NCI-H1694 (cell line): ENCODE measurements around the gene CD164.
"Not testable (repeated sequence)": the region's sequence is repeated elsewhere in the genome, so short reads cannot be mapped to it uniquely, and the experiment has no call there.

Experiments
- DNase-seq: peaks from one replicate; lab custom pipeline; 2025; lab: John Stamatoyannopoulos, UW

The CD164 gene

DNA sequence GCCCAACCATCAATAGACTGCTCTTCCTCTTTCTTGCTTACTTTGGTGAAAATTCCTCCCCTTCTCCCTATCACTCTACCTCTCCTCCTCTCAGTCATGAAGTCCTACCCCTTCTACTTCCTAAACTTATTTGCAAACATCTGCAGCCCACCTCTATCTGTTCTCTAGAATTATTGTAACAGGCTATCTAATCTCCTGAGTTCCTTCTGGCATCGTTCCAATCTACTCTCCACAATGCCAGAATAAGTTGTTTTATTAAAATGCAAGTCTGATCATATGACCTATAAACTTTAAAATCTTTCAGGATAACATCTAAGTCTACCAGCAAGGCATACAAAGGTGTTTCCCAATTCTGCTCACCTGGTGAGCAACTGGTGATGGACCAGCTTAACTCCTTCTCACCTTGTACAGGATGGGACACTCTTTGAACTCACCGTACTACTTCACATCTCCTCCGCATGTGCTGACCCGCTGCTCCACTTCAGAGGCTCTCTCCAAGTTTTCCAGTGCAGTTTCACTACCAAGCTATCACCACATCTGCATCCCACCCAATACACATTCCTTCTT, 7.9 kb downstream of the CD164 start:
- DNase-seq, result no peak

DNA sequence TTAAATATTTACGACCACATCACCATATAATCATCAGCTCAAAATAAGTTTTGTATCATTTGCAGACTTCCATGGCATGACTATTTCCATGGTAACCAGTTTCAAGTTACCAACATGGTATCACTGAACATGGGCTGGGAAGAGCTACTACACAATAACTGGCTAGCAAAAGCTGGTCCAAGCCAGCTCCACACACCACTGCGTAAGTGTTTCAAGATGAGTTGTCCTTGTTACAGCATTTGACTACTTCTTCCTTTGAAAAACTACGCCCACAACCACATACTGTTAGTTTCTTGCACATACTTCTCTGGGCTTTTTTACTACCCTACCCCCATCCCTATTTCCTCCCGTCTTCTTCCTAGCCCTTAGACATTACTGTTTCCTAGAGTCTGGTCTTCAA, 8.5 kb downstream of the CD164 start:
- no peak for DNase-seq

GRCh38 chr6:109373331-109373730, 8.9 kb downstream of the CD164 start:
- DNase-seq, result no peak

GRCh38 chr6:109372130-109372529, 10.1 kb downstream of the CD164 start:
- no peak for DNase-seq

- DNase-seq, result no peak
Measured at GRCh38 chr6:109370792-109371191, 11.5 kb downstream of the CD164 start.

DNA sequence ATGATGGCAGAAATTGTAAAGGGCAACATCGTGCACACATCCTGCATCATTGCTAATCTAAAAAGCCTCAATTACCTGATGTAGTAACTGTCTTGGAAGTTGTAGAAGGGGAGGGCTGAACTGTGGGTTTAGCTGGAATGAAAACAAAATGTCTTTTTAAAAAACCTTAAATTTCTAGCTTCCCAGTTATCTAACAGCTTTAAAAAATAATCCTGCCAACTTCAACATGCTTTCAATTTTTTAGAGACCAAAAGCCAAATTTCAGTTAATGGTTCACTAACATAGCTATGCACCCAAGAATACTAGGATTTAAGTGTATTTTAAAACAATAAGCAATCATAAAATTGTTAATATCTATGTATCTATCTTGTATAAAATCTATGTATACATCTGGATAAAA, 11.9 kb downstream of the CD164 start:
- no peak for DNase-seq

DNA sequence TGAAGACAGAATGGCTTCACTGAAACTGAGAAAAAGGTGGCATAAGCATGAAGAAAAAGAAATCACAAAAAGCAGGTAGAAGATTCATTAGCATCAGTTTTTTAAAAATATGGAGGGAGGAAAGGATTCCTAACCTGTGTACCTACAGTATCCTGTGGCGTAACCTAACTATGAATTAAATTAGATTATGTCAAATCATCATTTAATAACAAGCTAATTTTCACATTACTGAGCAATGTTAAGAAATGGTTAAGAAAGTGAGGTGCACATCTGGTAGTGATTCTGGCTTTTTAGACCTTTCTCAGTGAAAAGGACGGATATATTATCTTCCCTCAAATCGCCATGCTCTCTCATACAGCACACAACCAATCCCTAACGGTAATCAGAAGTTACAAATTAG, 12.5 kb downstream of the CD164 start:
- DNase-seq, result no peak

GRCh38 chr6:109364382-109365078, 17.7 kb downstream of the CD164 start:
- not testable (repeated sequence) for DNase-seq

GRCh38 chr6:109363753-109364152, 18.5 kb downstream of the CD164 start:
- DNase-seq, result no peak

GRCh38 chr6:109362102-109362884, 20.0 kb downstream of the CD164 start:
- no peak for DNase-seq

GRCh38 chr6:109360791-109361190, 21.5 kb downstream of the CD164 start:
- DNase-seq, result no peak

DNA sequence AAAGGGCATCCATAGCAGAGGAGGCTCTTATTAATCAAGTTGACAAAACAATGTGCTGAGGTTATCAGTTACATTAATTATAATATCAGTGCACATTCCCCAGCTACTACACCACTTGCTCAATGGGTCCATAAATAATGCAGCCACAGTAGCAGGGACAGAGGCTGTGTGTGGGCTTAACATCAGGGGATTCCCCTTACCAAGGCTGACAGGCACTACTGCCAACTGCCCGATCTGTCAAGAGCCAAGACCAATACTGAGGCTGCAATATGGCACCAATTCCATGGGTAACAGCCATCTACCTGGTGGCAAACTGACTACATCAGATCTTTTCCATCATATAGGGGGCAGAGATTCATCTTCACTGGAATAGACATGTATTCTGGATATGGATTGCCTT, 22.0 kb downstream of the CD164 start:
- DNase-seq, result no peak

DNA sequence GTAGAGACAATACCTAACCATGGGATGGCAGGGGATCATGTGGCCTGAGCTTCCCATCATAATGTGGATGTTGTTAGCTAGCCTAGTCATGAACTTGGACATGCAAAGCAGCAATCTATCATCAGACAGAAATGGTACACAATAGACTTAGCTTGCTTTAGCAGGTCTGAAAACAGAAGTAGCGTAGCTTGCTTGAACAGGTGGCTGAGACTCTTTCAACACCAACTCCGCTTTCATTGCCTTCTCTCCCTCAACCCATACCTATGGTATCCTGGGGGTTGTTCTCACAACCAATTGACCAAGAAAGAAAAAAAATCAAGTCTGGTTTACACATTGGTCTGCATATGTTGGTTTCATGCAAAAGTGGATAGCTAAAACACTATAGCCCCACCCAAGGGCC, 23.0 kb downstream of the CD164 start:
- DNase-seq, result no peak

GRCh38 chr6:109358204-109358603, 24.1 kb downstream of the CD164 start:
- DNase-seq, result no peak

DNA sequence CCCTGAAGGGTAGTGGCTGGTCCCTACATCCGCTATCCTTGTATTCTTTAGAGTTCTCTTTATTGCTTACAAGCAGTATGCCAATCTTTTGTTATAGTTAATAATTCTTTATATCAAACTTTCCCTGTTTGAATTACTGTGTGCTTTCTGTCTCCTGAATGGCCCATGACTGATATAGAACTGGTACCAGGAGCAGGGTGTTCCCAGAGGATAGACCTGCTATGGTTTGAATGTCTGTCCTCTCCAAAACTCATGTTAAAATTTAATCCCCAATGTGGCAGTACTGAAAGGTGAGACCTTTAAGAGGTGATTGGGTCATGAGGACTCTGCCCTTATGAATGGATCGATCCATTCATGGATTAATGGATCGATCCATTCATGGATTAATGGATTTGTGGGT, 26.0 kb downstream of the CD164 start:
- DNase-seq, result no peak

GRCh38 chr6:109351231-109352130, 30.8 kb downstream of the CD164 start:
- DNase-seq, result no peak

- DNase-seq, result no peak
Measured at GRCh38 chr6:109349419-109349987, 32.8 kb downstream of the CD164 start.

- no peak for DNase-seq
Measured at GRCh38 chr6:109348226-109348625, 34.0 kb downstream of the CD164 start.

GRCh38 chr6:109347779-109348178, 34.5 kb downstream of the CD164 start:
- no peak for DNase-seq

GRCh38 chr6:109345986-109346385, 36.3 kb downstream of the CD164 start:
- no peak for DNase-seq

DNA sequence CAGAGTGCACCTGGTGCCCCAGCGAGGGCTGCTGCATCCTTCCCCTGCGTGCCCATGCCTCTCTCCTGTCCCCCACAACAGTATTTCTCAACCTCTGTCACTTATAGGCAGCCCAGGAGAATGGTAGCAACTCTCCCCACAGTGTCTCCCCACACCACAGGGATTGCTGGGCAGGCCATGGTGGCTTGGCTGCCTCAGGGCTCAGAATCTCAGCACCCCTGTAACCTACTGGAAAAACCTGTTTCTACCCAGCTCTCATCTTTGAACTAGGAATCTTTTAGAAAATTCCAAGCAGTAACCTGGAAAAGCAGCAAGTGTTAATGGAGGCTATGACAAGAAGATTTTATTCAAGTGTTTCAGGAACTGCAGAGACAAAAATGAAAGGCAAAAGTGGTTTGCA, 38.0 kb downstream of the CD164 start:
- DNase-seq, result no peak

GRCh38 chr6:109343518-109343917, 38.7 kb downstream of the CD164 start:
- no peak for DNase-seq
